Psoas muscle (tissue), 8 donors: ENCODE measurements around the gene CSRNP3. TPM values are rescaled to one million over a fixed set of nuclear protein-coding genes. Genes with fewer than 3 reads are reported as not detected.

ENCODE experiments used
- ATAC-seq, 4 donors: fragments of 200-7000 bp; cut with Tn5 transposase; one replicate each; pipeline ENCODE4 v1.9.1; 2020; ENCODE audit warnings: moderate library complexity in 3 of 4, mild to moderate bottlenecking in 2 of 4
- DNase-seq, 2 donors: peaks; one replicate each; pipeline ENCODE4 v3.0.0-alpha.2; 2020
- H3K27ac ChIP-seq: fragments of 200-600 bp; one replicate; pipeline ENCODE4 v1.8.0; 2022
- H3K27me3 ChIP-seq, 3 donors: fragments of 200-600 bp in 1 of 3; one replicate each; pipeline versions ENCODE4 v1.6.1 to v1.8.0; 2013 to 2022; ENCODE audit warnings: low read length in 2 of 3, mild to moderate bottlenecking in 2 of 3, moderate library complexity in 1 of 3; ENCODE audit not compliant: insufficient read depth in 3 of 3
- H3K36me3 ChIP-seq, 2 donors: fragments of 200-600 bp in 1 of 2; one replicate each; pipeline versions ENCODE4 v1.6.1 to v1.8.0; 2013 to 2022; ENCODE audit warnings: low read depth in 1 of 2, mild to moderate bottlenecking in 1 of 2, moderate library complexity in 1 of 2; ENCODE audit not compliant: insufficient read depth in 1 of 2
- H3K4me1 ChIP-seq: fragments of 200-600 bp; one replicate; pipeline ENCODE4 v1.8.0; 2022
- H3K4me3 ChIP-seq: fragments of 200-600 bp; one replicate; pipeline ENCODE4 v1.8.0; 2022; ENCODE audit warnings: mild to moderate bottlenecking
- H3K9me3 ChIP-seq: fragments of 200-600 bp; one replicate; pipeline ENCODE4 v1.8.0; 2022
- WGBS, 3 donors: extraction: QIAGEN DNeasy Blood & Tissue Kit; methylation state at CpG; one replicate each; pipeline versions ENCODE4 v1.1.6 to v1.1.7; 2013; 5-methylcytosine and 5-hydroxymethylcytosine counted together
- intact Hi-C, 2 donors: fragments of 100-400 bp; cut with DNase I; formaldehyde crosslinking; loops; one replicate each; pipeline versions ENCODE4 v1.11.0 to v1.14.2; 2022
- polyA plus RNA-seq, 3 donors: library from polyadenylated mRNA; stranded (reverse); fragments of 200-250 nt; gene quantifications; one replicate each; pipeline ENCODE4 v1.2.3, GENCODE V29; 2013
- total RNA-seq, 4 donors: library from RNA; stranded (reverse); fragmentation: NEBNext Ultra II Directional in 2 of 4; extraction: Animal tissue kit (Norgen Biotek cat#: 25700) in 2 of 4; gene quantifications; one replicate each; pipeline versions ENCODE4 v1.2.1 to v1.2.4, GENCODE V29; 2021 to 2023
- TF ChIP-seq, protein P1 (sequence below): fragments of 200-600 bp; IDR thresholded peaks from one replicate; pipeline ENCODE4 v1.8.0; 2022; ENCODE audit warnings: antibody characterized with exemption
- donor health status: healthy with polysubstance abuse.
- donor health status: DM: no; HTN: no; CAD: no; lungs with moderate emphysema.
- donor health status: Bipolar disorder and iron deficiency.
- donor health status: healthy.
- donor health status: DM: yes; HTN: yes; CAD: no.
- donor health status: DM: no; HTN: no; CAD: no.
- donor health status: DM: no; HTN: no; CAD: no.
- donor health status: DM: yes; HTN: yes; CAD: no.

Gene CSRNP3
- total and polyA plus RNA-seq, 7 donors, result 0.04 to 1.6 (median 0.13) TPM; not detected in 1

DNA sequence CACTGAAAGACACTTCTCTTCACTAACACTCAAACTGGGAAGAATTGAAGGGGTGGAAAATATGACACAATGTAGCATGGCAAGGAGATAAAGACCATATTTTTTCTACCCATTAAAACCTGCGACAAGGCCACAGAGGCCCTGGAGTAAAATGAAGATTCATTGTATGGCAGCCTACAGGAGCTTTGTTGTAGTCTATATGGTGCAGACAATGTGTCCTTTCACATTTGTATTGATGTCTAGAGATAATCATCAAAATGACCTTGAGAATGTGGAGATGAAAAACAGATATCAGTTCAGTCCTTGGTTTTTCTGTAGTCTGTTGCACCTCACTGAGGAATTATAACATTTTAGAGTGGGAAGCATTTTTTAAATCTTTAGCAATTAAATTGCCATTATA lies 80.1 kb downstream of the CSRNP3 start:
- H3K27ac ChIP-seq, result no peak overlapping the region
- TF ChIP-seq, protein P1, sequence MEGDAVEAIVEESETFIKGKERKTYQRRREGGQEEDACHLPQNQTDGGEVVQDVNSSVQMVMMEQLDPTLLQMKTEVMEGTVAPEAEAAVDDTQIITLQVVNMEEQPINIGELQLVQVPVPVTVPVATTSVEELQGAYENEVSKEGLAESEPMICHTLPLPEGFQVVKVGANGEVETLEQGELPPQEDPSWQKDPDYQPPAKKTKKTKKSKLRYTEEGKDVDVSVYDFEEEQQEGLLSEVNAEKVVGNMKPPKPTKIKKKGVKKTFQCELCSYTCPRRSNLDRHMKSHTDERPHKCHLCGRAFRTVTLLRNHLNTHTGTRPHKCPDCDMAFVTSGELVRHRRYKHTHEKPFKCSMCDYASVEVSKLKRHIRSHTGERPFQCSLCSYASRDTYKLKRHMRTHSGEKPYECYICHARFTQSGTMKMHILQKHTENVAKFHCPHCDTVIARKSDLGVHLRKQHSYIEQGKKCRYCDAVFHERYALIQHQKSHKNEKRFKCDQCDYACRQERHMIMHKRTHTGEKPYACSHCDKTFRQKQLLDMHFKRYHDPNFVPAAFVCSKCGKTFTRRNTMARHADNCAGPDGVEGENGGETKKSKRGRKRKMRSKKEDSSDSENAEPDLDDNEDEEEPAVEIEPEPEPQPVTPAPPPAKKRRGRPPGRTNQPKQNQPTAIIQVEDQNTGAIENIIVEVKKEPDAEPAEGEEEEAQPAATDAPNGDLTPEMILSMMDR, result no peak

DNA sequence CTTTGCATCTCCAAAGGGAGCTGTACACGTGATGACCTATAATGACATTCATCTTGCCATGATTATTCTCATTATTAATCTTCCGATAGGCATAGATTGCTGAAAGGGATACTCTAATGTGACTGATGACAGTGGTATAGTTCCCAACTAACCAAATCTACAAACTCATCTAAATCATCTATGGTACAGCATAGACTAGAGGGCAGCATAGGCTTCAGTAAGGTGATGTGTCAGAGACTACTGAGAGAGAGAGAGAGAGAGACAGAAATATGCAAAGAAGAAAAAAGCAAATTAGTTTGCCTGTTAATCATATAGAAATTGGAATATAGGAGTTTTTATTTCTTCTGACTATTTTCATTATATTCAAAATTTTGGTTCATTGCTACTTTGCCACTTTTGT lies 89.3 kb downstream of the CSRNP3 start:
- intact Hi-C loops, result no loop called here

More for the DNA sequence above, 80.1 kb downstream of the CSRNP3 start:
- no peak for ATAC-seq
- Histone ChIP-seq H3K36me3 (no peaks in the 10 kb centered on the region), H3K4me1 (no peaks in the 10 kb centered on the region), H3K4me3 (no peak overlapping the region), H3K9me3 (no peaks in the 10 kb centered on the region), H3K27me3 (no peaks in the 10 kb centered on the region)
- 82 to 91% (median 90%) methylated on average over 1 of the region's 1 CpG for WGBS, 3 donors
- no peak for DNase-seq
- intact Hi-C loops, result no loop called here

DNA sequence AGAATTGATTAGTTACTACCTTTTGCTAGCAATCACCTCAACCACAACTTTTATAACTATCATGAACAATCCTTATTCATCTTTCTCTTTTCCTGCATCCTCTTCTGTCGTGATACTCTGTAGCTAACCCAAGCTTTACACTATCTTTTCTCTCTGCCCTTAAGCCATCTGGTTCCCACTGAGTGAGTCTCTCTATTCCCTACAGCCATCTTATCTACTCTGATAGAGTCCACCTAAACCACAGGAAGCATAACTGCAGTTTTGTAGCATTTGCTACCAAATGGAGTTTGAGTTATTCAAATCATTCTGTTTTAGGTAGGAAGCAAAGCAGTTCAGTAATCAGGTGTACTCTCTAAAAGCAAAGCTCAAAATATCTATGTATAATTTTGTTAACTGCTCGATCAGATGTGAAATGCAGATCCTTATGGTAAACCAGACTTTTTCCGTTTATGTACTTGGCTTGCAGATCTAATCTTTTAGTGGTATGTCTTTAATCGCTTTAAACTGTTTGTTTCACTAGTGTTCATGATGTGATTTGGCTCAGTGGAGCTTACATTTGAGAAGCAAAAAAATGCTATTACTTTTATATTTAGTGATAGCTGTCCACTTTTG lies 91.0 kb downstream of the CSRNP3 start:
- ATAC-seq, result no peak
- Histone ChIP-seq H3K9me3 (no peaks in the 10 kb centered on the region), H3K27ac (no peak overlapping the region), H3K4me1 (no peaks in the 10 kb centered on the region), H3K36me3 (no peaks in the 10 kb centered on the region), H3K4me3 (no peak overlapping the region), H3K27me3 (no peaks in the 10 kb centered on the region)
- DNase-seq, result no peak
- intact Hi-C loops, result no loop called here
- 83 to 89% (median 87%) methylated on average over 4 of the region's 4 CpGs for WGBS, 3 donors
- TF ChIP-seq, protein P1, result no peak

More for the DNA sequence above, 89.3 kb downstream of the CSRNP3 start:
- H3K4me1 ChIP-seq, result no peaks in the 10 kb centered on the region
- H3K27ac ChIP-seq, result no peak overlapping the region
- no peaks in the 10 kb centered on the region for H3K27me3 ChIP-seq
- DNase-seq, result no peak
- TF ChIP-seq, protein P1, result no peak
- ATAC-seq, result no peak
- 85 to 96% (median 92%) methylated on average over 2 of the region's 2 CpGs for WGBS, 3 donors
- H3K9me3 ChIP-seq, result no peaks in the 10 kb centered on the region
- no peak overlapping the region for H3K4me3 ChIP-seq
- no peaks in the 10 kb centered on the region for H3K36me3 ChIP-seq

DNA sequence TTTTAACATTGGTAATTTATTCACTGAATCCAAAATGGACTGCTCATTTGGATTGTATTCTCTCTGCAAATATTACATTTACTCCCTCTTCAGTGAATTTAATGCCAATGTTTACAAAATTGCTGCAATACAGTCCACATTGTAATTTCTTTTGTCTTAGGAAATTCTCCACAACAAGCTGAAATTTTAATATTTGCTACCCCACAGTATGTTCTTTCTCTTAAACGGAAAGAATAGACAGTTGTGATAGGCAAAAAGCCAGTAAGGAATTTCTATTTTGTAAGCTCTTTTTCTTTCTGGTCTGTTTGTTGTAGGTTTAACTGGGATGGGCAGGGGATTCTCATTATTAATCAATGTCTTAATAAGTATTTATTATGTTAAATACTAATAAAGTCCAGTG lies 92.0 kb downstream of the CSRNP3 start:
- no peak for ATAC-seq
- 22 to 55% (median 37%) methylated on average over 1 of the region's 1 CpG for WGBS, 3 donors
- Histone ChIP-seq H3K4me1 (no peaks in the 10 kb centered on the region), H3K36me3 (no peaks in the 10 kb centered on the region), H3K27ac (no peak overlapping the region), H3K9me3 (no peaks in the 10 kb centered on the region), H3K27me3 (no peaks in the 10 kb centered on the region), H3K4me3 (no peak overlapping the region)
- TF ChIP-seq, protein P1, result no peak
- DNase-seq, result no peak
- intact Hi-C loops, result no loop called here

DNA sequence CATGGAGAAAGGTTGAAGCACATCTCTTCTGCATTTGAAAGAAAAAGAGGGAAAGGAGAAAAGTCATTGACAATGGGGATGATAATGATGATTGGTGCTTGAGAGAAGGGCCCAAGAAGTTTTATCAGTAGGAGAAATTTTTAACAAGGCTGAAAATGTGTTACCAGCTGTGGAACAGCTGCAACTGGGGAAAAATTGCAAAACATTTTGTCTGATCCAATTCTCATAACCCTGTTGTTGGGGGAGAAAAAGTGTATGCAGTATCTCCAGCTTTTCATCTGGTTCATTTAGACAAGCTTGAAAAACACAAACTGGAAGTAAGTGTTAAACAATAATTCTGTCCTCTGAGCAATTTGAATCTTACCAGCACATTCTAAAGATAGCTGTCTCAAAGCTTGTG lies 92.7 kb downstream of the CSRNP3 start:
- DNase-seq (no peak), ATAC-seq (no peak)
- H3K36me3 ChIP-seq, result no peaks in the 10 kb centered on the region
- no peak overlapping the region for H3K27ac ChIP-seq
- TF ChIP-seq, protein P1, result no peak
- H3K4me1 ChIP-seq, result no peaks in the 10 kb centered on the region
- H3K9me3 ChIP-seq, result no peaks in the 10 kb centered on the region
- H3K27me3 ChIP-seq, result no peaks in the 10 kb centered on the region
- H3K4me3 ChIP-seq, result no peak overlapping the region
- intact Hi-C loops, result no loop called here
